ENCODE results near the gene FAM216A. TPM values are rescaled to one million over a fixed set of nuclear protein-coding genes. Genes with fewer than 3 reads are reported as not detected.
"Not testable (repeated sequence)": the region's sequence is repeated elsewhere in the genome, so short reads cannot be mapped to it uniquely, and the experiment has no call there.

The FAM216A gene
- total and polyA plus RNA-seq, 8 donors = 3.9 to 21.3 (median 16.5) TPM

- no peak for DNase-seq
- Histone ChIP-seq H3K27ac (no peak overlapping the region), H3K4me3 (no peak overlapping the region), H3K27me3 (no peaks in the 10 kb centered on the region), H3K4me1 (peaks cover 7 to 18% of the 10 kb centered on the region in 2 donors), H3K36me3 (no peaks in the 10 kb centered on the region), H3K9me3 (no peaks in the 10 kb centered on the region)
- no peak for TF ChIP-seq CTCF (IDR thresholded peaks at IDR 0.05)
- intact Hi-C loops (cut with DNase I) = no loop called here
- no peak for ATAC-seq
These were observed 36.7 kb downstream of the FAM216A start for GRCh38 chr12:110505332-110505731.

DNA sequence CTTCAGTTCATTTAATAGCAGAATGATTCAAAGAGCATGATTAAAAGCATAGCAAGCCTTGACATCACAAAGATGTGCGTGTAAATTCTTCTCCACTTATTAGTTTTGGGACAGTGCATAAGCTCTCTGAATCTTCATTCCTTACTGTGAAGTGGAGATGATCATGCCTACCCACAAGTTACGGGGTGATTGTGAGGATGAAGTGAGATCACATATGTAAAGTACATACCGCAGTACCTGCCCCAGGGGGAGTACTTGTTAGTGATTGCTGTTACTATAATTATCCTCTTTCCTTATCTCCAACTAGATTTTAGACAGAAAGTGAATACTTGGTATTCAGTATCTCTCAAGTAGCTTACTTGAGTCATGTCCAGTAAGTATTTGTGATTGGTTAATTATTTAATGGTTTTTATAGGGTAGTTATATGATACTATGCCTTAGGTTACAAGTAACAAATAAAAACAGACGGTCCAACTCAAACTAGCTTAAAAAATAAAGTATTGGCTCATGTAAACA lies 39.5 kb downstream of the FAM216A start:
- Histone ChIP-seq H3K27me3 (no peaks in the 10 kb centered on the region), H3K27ac (no peak overlapping the region), H3K4me1 (peaks cover 3 to 5% of the 10 kb centered on the region in 2 donors), H3K4me3 (no peak overlapping the region), H3K36me3 (no peaks in the 10 kb centered on the region), H3K9me3 (no peaks in the 10 kb centered on the region)
- ATAC-seq (no peak), DNase-seq (no peak)
- no peak for TF ChIP-seq CTCF (IDR thresholded peaks at IDR 0.05)
- intact Hi-C loops (cut with DNase I) = no loop called here

DNA sequence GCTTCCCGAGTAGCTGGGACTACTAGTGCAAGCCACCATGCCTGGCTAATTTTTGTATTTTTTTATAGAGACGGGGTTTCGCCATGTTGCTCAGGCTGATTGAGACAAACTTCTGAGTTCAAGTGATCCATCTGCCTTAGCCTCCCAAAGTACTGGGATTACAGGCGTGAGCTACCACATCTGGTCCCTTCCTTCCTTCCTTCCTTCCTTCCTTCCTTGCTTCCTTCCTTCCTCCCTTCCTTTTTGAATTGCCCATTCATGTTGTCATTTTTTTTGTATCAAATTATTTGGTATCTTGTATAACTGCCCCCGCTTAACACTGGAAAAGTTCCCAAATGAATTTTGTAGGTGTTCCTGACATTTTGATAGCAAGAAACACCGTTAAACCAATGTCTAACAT lies 45.2 kb downstream of the FAM216A start:
- no peak for ATAC-seq
- Histone ChIP-seq H3K27ac (no peak overlapping the region), H3K4me3 (no peak overlapping the region), H3K9me3 (no peaks in the 10 kb centered on the region), H3K27me3 (no peaks in the 10 kb centered on the region), H3K4me1 (peaks cover 3 to 5% of the 10 kb centered on the region in 2 donors), H3K36me3 (no peaks in the 10 kb centered on the region)
- DNase-seq = no peak
- TF ChIP-seq CTCF (IDR thresholded peaks at IDR 0.05) = no peak
- intact Hi-C loops (cut with DNase I) = loop anchor here in 1 of 2 donors (5.0 kb wide), 1 partner anchor 88 kb away; no protein-coding TSS in a partner anchor

DNA sequence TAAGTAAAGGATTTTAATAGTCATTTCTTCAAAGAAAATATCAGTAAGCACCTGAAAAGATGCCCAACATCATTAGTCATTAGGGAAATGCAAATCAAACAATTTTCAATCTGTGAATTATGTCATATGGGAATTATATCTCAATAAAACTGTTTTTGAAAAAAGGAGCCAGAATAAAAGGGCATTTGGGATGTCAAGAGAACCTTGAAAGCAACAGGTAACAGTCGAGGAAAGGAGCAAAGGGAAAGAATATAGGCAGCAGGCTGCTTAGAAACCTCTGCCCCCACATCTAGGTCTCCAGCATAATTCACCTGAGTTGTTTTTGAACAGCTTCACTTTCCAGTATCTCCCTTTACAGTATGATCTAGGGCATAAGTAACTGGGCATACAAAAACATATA lies 45.7 kb downstream of the FAM216A start:
- H3K27me3 ChIP-seq = no peaks in the 10 kb centered on the region
- H3K4me1 ChIP-seq = peaks cover 3 to 5% of the 10 kb centered on the region in 2 donors
- DNase-seq = no peak
- TF ChIP-seq CTCF (IDR thresholded peaks at IDR 0.05) = no peak
- no peak for ATAC-seq
- H3K9me3 ChIP-seq = no peaks in the 10 kb centered on the region
- no peaks in the 10 kb centered on the region for H3K36me3 ChIP-seq
- no peak overlapping the region for H3K27ac ChIP-seq
- H3K4me3 ChIP-seq = no peak overlapping the region
- intact Hi-C loops (cut with DNase I) = loop anchor here in 1 of 2 donors (5.0 kb wide), 1 partner anchor 88 kb away; no protein-coding TSS in a partner anchor

DNA sequence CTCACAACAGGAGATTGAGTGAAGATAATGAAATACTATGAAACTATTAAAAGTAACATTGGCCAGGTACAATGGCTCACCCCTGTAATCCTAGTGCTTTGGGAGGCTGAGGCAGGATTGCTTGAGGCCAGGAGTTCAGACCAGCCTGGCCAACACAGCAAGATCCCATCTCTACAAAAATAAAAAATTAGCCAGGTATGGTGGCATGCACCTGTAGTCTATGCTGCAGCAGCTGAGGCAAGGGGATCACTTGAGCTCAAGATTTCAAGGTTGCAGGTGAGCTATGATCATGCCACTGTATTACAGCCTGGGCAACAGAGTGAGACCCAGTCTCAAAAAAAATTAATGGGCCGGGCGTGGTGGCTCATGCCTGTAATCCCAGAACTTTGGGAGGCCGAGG lies 48.4 kb downstream of the FAM216A start:
- Histone ChIP-seq H3K27ac (no peak overlapping the region), H3K36me3 (no peaks in the 10 kb centered on the region), H3K4me1 (peaks cover 3 to 5% of the 10 kb centered on the region in 2 donors), H3K9me3 (no peaks in the 10 kb centered on the region), H3K4me3 (no peak overlapping the region), H3K27me3 (no peaks in the 10 kb centered on the region)
- DNase-seq (no peak), ATAC-seq (no peak)
- intact Hi-C loops (cut with DNase I) = no loop called here
- no peak for TF ChIP-seq CTCF (IDR thresholded peaks at IDR 0.05)

- H3K9me3 ChIP-seq; H3K36me3 ChIP-seq; H3K27me3 ChIP-seq; H3K27ac ChIP-seq; H3K4me3 ChIP-seq; ATAC-seq; DNase-seq; H3K4me1 ChIP-seq; intact Hi-C loops (cut with DNase I): not testable (repeated sequence)
These were observed 49.4 kb downstream of the FAM216A start for GRCh38 chr12:110518014-110518413.

GRCh38 chr12:110520876-110521712 lies 52.4 kb downstream of the FAM216A start:
- not testable (repeated sequence) for ATAC-seq
- peak in 1 of 4 donors; percentile 39 for DNase-seq

More at GRCh38 chr12:110520876-110521712, 52.4 kb downstream of the FAM216A start:
- intact Hi-C loops (cut with DNase I); H3K36me3 ChIP-seq; H3K4me3 ChIP-seq; H3K27ac ChIP-seq; H3K9me3 ChIP-seq; H3K4me1 ChIP-seq; H3K27me3 ChIP-seq: not testable (repeated sequence)

Data from left lung (tissue), 10 donors.